Neuronal stem cell (in vitro differentiated cells): ENCODE results near the gene CPT1C.

Experiments
- DNase-seq: peaks from one replicate; pipeline ENCODE4 v3.0.0-alpha.2; 2013; ENCODE audit warnings: low spot score
- H2AFZ ChIP-seq: one replicate; pipeline ENCODE4 v1.6.1; 2013; ENCODE audit warnings: mild to moderate bottlenecking, low read length, inconsistent platforms
- H2AK5ac ChIP-seq: 2 replicates; pipeline ENCODE4 v1.6.1; 2013; ENCODE audit warnings: low read depth, mild to moderate bottlenecking, inconsistent platforms, low read length, moderate library complexity, mixed read lengths
- H2BK120ac ChIP-seq: 2 replicates; pipeline ENCODE4 v1.6.1; 2013; ENCODE audit warnings: low read depth, mild to moderate bottlenecking, inconsistent platforms, low read length, moderate library complexity, mixed read lengths
- H2BK12ac ChIP-seq: one replicate; pipeline ENCODE4 v1.6.1; 2013; ENCODE audit warnings: low read length, inconsistent platforms
- H2BK15ac ChIP-seq: 2 replicates; pipeline ENCODE4 v1.6.1; 2013; ENCODE audit warnings: mild to moderate bottlenecking, low read length, inconsistent platforms, mixed read lengths
- H2BK5ac ChIP-seq: one replicate; pipeline ENCODE4 v1.6.1; 2013; ENCODE audit warnings: inconsistent platforms, mild to moderate bottlenecking, low read length, moderate library complexity
- H3K14ac ChIP-seq: one replicate; pipeline ENCODE4 v1.6.1; 2013; ENCODE audit warnings: low read length, inconsistent platforms
- H3K18ac ChIP-seq: 2 replicates; pipeline ENCODE4 v1.6.1; 2013; ENCODE audit warnings: low read length, inconsistent platforms
- H3K23ac ChIP-seq: 2 replicates; pipeline ENCODE4 v1.6.1; 2013; ENCODE audit warnings: low read depth, mild to moderate bottlenecking, mixed read lengths, low read length, inconsistent platforms; ENCODE audit not compliant: poor library complexity
- H3K27ac ChIP-seq: replicated peaks from 3 replicates; pipeline ENCODE4 v1.5.1; 2013; ENCODE audit warnings: low read length, inconsistent platforms
- H3K27me3 ChIP-seq, 3 experiments: 2 replicates each; pipeline ENCODE4 v1.6.1; 2013; ENCODE audit warnings: low read length in 3 of 3, mild to moderate bottlenecking in 2 of 3, inconsistent platforms in 1 of 3, low read depth in 1 of 3, mixed read lengths in 1 of 3, moderate library complexity in 1 of 3; ENCODE audit not compliant: control insufficient read depth in 3 of 3, insufficient read depth in 3 of 3
- H3K36me3 ChIP-seq, 2 donors: replicated peaks in 1 of 2; 2 replicates each; pipeline ENCODE4 v1.6.1; 2013; ENCODE audit warnings: low read length in 2 of 2; ENCODE audit not compliant: control insufficient read depth in 2 of 2, insufficient read depth in 2 of 2
- H3K4ac ChIP-seq: 2 replicates; pipeline ENCODE4 v1.6.1; 2013; ENCODE audit warnings: inconsistent platforms, mild to moderate bottlenecking, low read length, moderate library complexity
- H3K4me1 ChIP-seq, 2 donors: 1 replicate in 1 of 2; 2 replicates in 1 of 2; pipeline ENCODE4 v1.6.1; 2013; ENCODE audit warnings: low read length in 2 of 2, low read depth in 1 of 2; ENCODE audit not compliant: control insufficient read depth in 2 of 2, insufficient read depth in 1 of 2
- H3K4me2 ChIP-seq: one replicate; pipeline ENCODE4 v1.6.1; 2013; ENCODE audit warnings: mild to moderate bottlenecking, low read length, inconsistent platforms; ENCODE audit not compliant: insufficient read depth, poor library complexity, severe bottlenecking
- H3K4me3 ChIP-seq, 2 donors: 2 replicates each; pipeline ENCODE4 v1.5.1; 2013; ENCODE audit warnings: low read length in 2 of 2, mild to moderate bottlenecking in 2 of 2, inconsistent platforms in 1 of 2, moderate library complexity in 1 of 2
- H3K79me1 ChIP-seq: one replicate; pipeline ENCODE4 v1.6.1; 2013; ENCODE audit warnings: low read depth, mild to moderate bottlenecking, inconsistent platforms, low read length, moderate library complexity
- H3K9ac ChIP-seq: one replicate; pipeline ENCODE4 v1.6.1; 2013; ENCODE audit warnings: mild to moderate bottlenecking, low read depth, low read length, inconsistent platforms; ENCODE audit not compliant: poor library complexity
- H3K9me3 ChIP-seq, 2 donors: replicated peaks in 1 of 2; 2 replicates each; pipeline versions ENCODE3 to v1.6.1; 2013; ENCODE audit warnings: low read length in 2 of 2, mild to moderate bottlenecking in 2 of 2, inconsistent platforms in 1 of 2, low read depth in 1 of 2, mixed read lengths in 1 of 2, moderate library complexity in 1 of 2; ENCODE audit not compliant: control insufficient read depth in 2 of 2, insufficient read depth in 1 of 2
- H4K8ac ChIP-seq: one replicate; pipeline ENCODE4 v1.6.1; 2013; ENCODE audit warnings: low read depth, mild to moderate bottlenecking, inconsistent platforms, low read length, moderate library complexity
- H4K91ac ChIP-seq: one replicate; pipeline ENCODE4 v1.6.1; 2013; ENCODE audit warnings: low read length, low read depth, mild to moderate bottlenecking, inconsistent platforms; ENCODE audit not compliant: poor library complexity
- WGBS, 2 donors: extraction: QIAGEN DNeasy Blood & Tissue Kit; methylation state at CpG; one replicate each; pipeline ENCODE4 v1.1.7; 2013; ENCODE audit warnings: missing lambda C conversion rate in 2 of 2, mixed read lengths in 1 of 2; ENCODE audit not compliant: insufficient read length in 2 of 2, insufficient replicate concordance in 1 of 2; ENCODE audit errors: extremely low coverage in 2 of 2; 5-methylcytosine and 5-hydroxymethylcytosine counted together

The CPT1C gene

DNA sequence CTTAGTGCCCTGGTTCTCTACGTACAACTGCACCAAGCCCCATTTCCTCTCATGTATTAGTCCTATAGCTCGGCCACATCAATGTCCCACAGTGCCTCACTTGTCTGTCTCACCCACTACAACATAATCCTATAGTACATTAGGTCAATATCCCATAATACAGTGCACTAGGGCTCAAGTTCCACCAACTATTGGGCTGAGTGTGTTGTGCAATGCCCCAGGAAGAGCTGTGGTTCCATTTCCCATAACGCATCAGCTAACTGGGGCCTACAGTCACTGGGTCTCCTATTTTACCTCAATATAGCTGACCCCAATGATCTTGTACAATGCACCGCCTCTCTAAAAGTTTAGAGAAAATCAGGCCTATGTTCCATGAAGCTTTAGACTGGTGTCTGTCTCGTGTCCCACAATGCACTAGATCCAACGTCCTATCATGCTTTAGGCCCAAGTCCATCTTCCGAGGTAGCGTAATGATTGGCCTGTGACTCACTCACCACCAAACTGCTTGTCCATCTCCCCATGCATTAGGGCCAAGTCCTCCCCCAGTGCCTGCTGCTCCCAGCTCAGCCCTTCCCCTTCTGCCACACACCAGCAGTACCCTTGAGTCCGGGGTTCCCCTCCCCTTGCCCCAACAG is 50.4 kb downstream of the CPT1C start:
- Histone ChIP-seq H3K27ac (no peak overlapping the region), H3K79me1 (no peaks in the 10 kb centered on the region), H3K27me3 (no peaks in the 10 kb centered on the region), H2BK12ac (peak overlapping the region; percentile 46), H3K36me3 (no peaks in the 10 kb centered on the region), H2BK5ac (no peak overlapping the region), H3K4ac (no peak overlapping the region), H2BK15ac (peak overlapping the region; percentile 81), H3K18ac (peak overlapping the region; percentile 38), H3K23ac (peak overlapping the region; percentile 57), H4K8ac (no peak overlapping the region), H3K4me3 (no peak overlapping the region), H3K9ac (no peak overlapping the region), H3K4me1 (no peaks in the 10 kb centered on the region), H3K14ac (peak overlapping the region; percentile 82), H3K4me2 (no peak overlapping the region), H2AFZ (peak overlapping the region; percentile 60), H2BK120ac (no peak overlapping the region), H4K91ac (no peak overlapping the region), H3K9me3 (peaks cover 0 to 9% of the 10 kb centered on the region in 2 donors), H2AK5ac (peak overlapping the region; percentile 11)
- WGBS, 2 donors = no CpG with 5 or more reads among the region's 9 CpGs
- no peak for DNase-seq

GRCh38 chr19:49744946-49745381 is 54.0 kb downstream of the CPT1C start:
- Histone ChIP-seq H3K27me3 (peaks cover 0 to 2% (median 0%) of the 10 kb centered on the region in 3 experiments), H3K18ac (peak overlapping the region; percentile 64), H3K4me1 (peaks cover 0 to 2% of the 10 kb centered on the region in 2 donors), H2BK15ac (no peak overlapping the region), H3K23ac (no peak overlapping the region), H3K4me2 (no peak overlapping the region), H2BK12ac (peak overlapping the region; percentile 58), H3K36me3 (no peaks in the 10 kb centered on the region), H2AK5ac (peak overlapping the region; percentile 95), H3K4me3 (no peak overlapping the region), H3K9ac (no peak overlapping the region), H4K91ac (no peak overlapping the region), H3K4ac (no peak overlapping the region), H3K14ac (peak overlapping the region; percentile 94), H3K27ac (no peak overlapping the region), H2BK5ac (no peak overlapping the region), H2AFZ (no peak overlapping the region), H4K8ac (no peak overlapping the region), H3K79me1 (no peaks in the 10 kb centered on the region), H3K9me3 (peaks cover 0 to 9% of the 10 kb centered on the region in 2 donors), H2BK120ac (no peak overlapping the region)
- no peak for DNase-seq
- WGBS, 2 donors = no CpG with 5 or more reads among the region's 23 CpGs

- Histone ChIP-seq H4K8ac (peak overlapping the region; percentile 82), H3K36me3 (no peaks in the 10 kb centered on the region), H3K4ac (no peak overlapping the region), H3K18ac (peak overlapping the region; percentile 87), H3K9ac (no peak overlapping the region), H2BK12ac (no peak overlapping the region), H3K27ac (no peak overlapping the region), H2BK15ac (peak overlapping the region; percentile 85), H4K91ac (no peak overlapping the region), H3K23ac (peak overlapping the region; percentile 73), H2AFZ (no peak overlapping the region), H3K14ac (peak overlapping the region; percentile 38), H3K79me1 (no peaks in the 10 kb centered on the region), H3K4me2 (no peak overlapping the region), H2BK120ac (no peak overlapping the region), H3K4me1 (peaks cover 0 to 2% of the 10 kb centered on the region in 2 donors), H3K27me3 (peaks cover 0 to 2% (median 0%) of the 10 kb centered on the region in 3 experiments), H2AK5ac (peak overlapping the region; percentile 75), H2BK5ac (peak overlapping the region; percentile 82), H3K4me3 (no peak overlapping the region), H3K9me3 (peaks cover 0 to 9% of the 10 kb centered on the region in 2 donors)
- DNase-seq = no peak
- no CpG with 5 or more reads among the region's 52 CpGs for WGBS, 2 donors
These were observed 55.5 kb downstream of the CPT1C start for GRCh38 chr19:49746206-49746958.

GRCh38 chr19:49749055-49749716 is 58.3 kb downstream of the CPT1C start:
- Histone ChIP-seq H3K23ac (no peak overlapping the region), H3K4me3 (no peak overlapping the region), H2BK15ac (no peak overlapping the region), H3K79me1 (no peaks in the 10 kb centered on the region), H2BK12ac (no peak overlapping the region), H2BK5ac (no peak overlapping the region), H3K4me2 (no peak overlapping the region), H3K18ac (no peak overlapping the region), H2BK120ac (no peak overlapping the region), H3K4me1 (peaks cover 0 to 2% of the 10 kb centered on the region in 2 donors), H3K9ac (no peak overlapping the region), H4K91ac (no peak overlapping the region), H3K14ac (no peak overlapping the region), H4K8ac (no peak overlapping the region), H2AFZ (no peak overlapping the region), H3K27ac (no peak overlapping the region), H3K36me3 (no peaks in the 10 kb centered on the region), H2AK5ac (no peak overlapping the region), H3K9me3 (peaks cover 0 to 9% of the 10 kb centered on the region in 2 donors), H3K27me3 (peaks cover 0 to 2% (median 0%) of the 10 kb centered on the region in 3 experiments), H3K4ac (no peak overlapping the region)
- WGBS, 2 donors = no CpG with 5 or more reads among the region's 6 CpGs
- DNase-seq = no peak
